Keratinocyte (primary cell): ENCODE measurements around the gene NLRC5. TPM values are rescaled to one million over a fixed set of nuclear protein-coding genes. Genes with fewer than 3 reads are reported as not detected.

ENCODE experiments used
- DNase-seq: peaks from one replicate; pipeline ENCODE4 v3.0.0-alpha.2; 2011; ENCODE audit warnings: low read depth, missing footprints, low spot score
- FAIRE-seq: peaks from 2 replicates; lab custom pipeline; 2011; peaks lifted over from hg19 to GRCh38; lab: Jason Lieb, UNC
- H2AFZ ChIP-seq: 2 replicates; pipeline ENCODE4 v1.6.0; 2012; ENCODE audit warnings: low read length, control low read depth, inconsistent platforms; ENCODE audit not compliant: control insufficient read depth
- H3K27ac ChIP-seq: 2 replicates; pipeline ENCODE4 v1.5.1; 2011; ENCODE audit warnings: low read length; ENCODE audit not compliant: control insufficient read depth, insufficient read depth
- H3K27me3 ChIP-seq: 3 replicates; pipeline ENCODE4 v1.6.0; 2011; ENCODE audit warnings: low read length; ENCODE audit not compliant: control insufficient read depth, insufficient read depth; ENCODE audit errors: extremely low read depth
- H3K36me3 ChIP-seq, 2 experiments: 2 replicates in 1 of 2; 3 replicates in 1 of 2; pipeline ENCODE4 v1.5.1; 2011; ENCODE audit warnings: low read length in 2 of 2, mild to moderate bottlenecking in 1 of 2; ENCODE audit not compliant: control insufficient read depth in 2 of 2, insufficient read depth in 2 of 2; ENCODE audit errors: extremely low read depth in 1 of 2
- H3K4me1 ChIP-seq: 3 replicates; pipeline ENCODE4 v1.5.1; 2011; ENCODE audit warnings: low read length; ENCODE audit not compliant: control insufficient read depth, insufficient read depth; ENCODE audit errors: extremely low read depth
- H3K4me2 ChIP-seq: 3 replicates; pipeline ENCODE4 v1.6.0; 2011; ENCODE audit warnings: low read depth, low read length; ENCODE audit not compliant: control insufficient read depth, insufficient read depth; ENCODE audit errors: extremely low read depth
- H3K4me3 ChIP-seq, 3 experiments: fragments of 200-600 bp in 1 of 3; sonication (generic) in 1 of 3; 2 replicates in 2 of 3; 3 replicates in 1 of 3; pipeline ENCODE4 v1.5.1; 2011 to 2016; ENCODE audit warnings: low read length in 3 of 3, mild to moderate bottlenecking in 3 of 3, control low read depth in 2 of 3, inconsistent platforms in 1 of 3, low read depth in 1 of 3, mixed read lengths in 1 of 3, mixed run types in 1 of 3, moderate library complexity in 1 of 3; ENCODE audit not compliant: control insufficient read depth in 2 of 3, insufficient read depth in 2 of 3; ENCODE audit errors: extremely low read depth in 1 of 3
- H3K79me2 ChIP-seq: 2 replicates; pipeline ENCODE4 v1.6.0; 2012; ENCODE audit warnings: low read length; ENCODE audit not compliant: control insufficient read depth, insufficient read depth
- H3K9ac ChIP-seq: 3 replicates; pipeline ENCODE4 v1.6.0; 2011; ENCODE audit warnings: low read length; ENCODE audit not compliant: control insufficient read depth, insufficient read depth; ENCODE audit errors: extremely low read depth
- H3K9me1 ChIP-seq: 3 replicates; pipeline ENCODE4 v1.6.0; 2011; ENCODE audit warnings: low read length; ENCODE audit not compliant: control insufficient read depth, insufficient read depth; ENCODE audit errors: extremely low read depth
- H3K9me3 ChIP-seq: 2 replicates; pipeline ENCODE4 v1.5.1; 2012; ENCODE audit warnings: low read depth, low read length; ENCODE audit not compliant: control insufficient read depth
- H4K20me1 ChIP-seq: 3 replicates; pipeline ENCODE4 v1.6.0; 2011; ENCODE audit warnings: low read length; ENCODE audit not compliant: control insufficient read depth, insufficient read depth; ENCODE audit errors: extremely low read depth
- CTCF ChIP-seq, 3 experiments: IDR thresholded peaks in 1 of 3; conservative IDR thresholded peaks in 1 of 3; optimal IDR thresholded peaks in 1 of 3; 2 replicates in 2 of 3; 3 replicates in 1 of 3; pipeline versions ENCODE3 to v1.5.1; 2011; ENCODE audit warnings: low read length in 3 of 3, mild to moderate bottlenecking in 3 of 3, moderate library complexity in 2 of 3, control low read depth in 1 of 3, inconsistent platforms in 1 of 3; ENCODE audit not compliant: insufficient read depth in 2 of 3; ENCODE audit errors: extremely low read depth in 1 of 3
- EZH2 ChIP-seq: IDR thresholded peaks from one replicate; pipeline ENCODE4 v1.6.1; 2012; ENCODE audit warnings: inconsistent platforms, mild to moderate bottlenecking, low read length, moderate library complexity
- dilution Hi-C: fragments of 300-500 bp; cut with MboI; formaldehyde crosslinking; loops from one replicate; pipeline ENCODE4 v1.7.0; 2020; ENCODE audit warnings: low sequenced_read_pairs; ENCODE audit not compliant: extremely low pct_ligation_motif_present
- polyA plus RNA-seq, 5 experiments: library from polyadenylated mRNA; depleted of rRNA in 3 of 5; stranded (reverse) in 3 of 5; stranded (forward) in 1 of 5; unstranded in 1 of 5; fragments of >200 nt; gene quantifications; 1 replicate in 1 of 5; 2 replicates in 3 of 5; 3 replicates in 1 of 5; pipeline versions ENCODE4 v1.2.1 to v1.2.3, GENCODE V29; 2011 to 2012; ENCODE audit warnings: missing spikeins in 2 of 5, low read depth in 1 of 5, low replicate concordance in 1 of 5

NLRC5 gene
- polyA plus RNA-seq, 1 donor (not counting 4 experiments of a cell fraction or from before 2014, with no cell fraction given): 7.8 TPM

- DNase-seq: no peak
- H3K9me3 ChIP-seq: no peaks in the 10 kb centered on the region
- H3K9ac ChIP-seq: no peak overlapping the region
- H3K27ac ChIP-seq: no peak overlapping the region
- H3K4me1 ChIP-seq: no peaks in the 10 kb centered on the region
- H3K79me2 ChIP-seq: no peaks in the 10 kb centered on the region
- H3K4me3 ChIP-seq: no peak overlapping the region
- H3K4me2 ChIP-seq: no peak overlapping the region
- no peaks in the 10 kb centered on the region for H4K20me1 ChIP-seq
- dilution Hi-C loops: no loop called here
- H3K27me3 ChIP-seq: no peaks in the 10 kb centered on the region
- no peak overlapping the region for H2AFZ ChIP-seq
- TF ChIP-seq EZH2 (no peak), CTCF (optimal IDR thresholded peaks at IDR 0.05 in 1 of 3, IDR thresholded peaks at IDR 0.05 in 1 of 3, conservative IDR thresholded peaks at IDR 0.05 in 1 of 3; ENCODE audit: extremely low read depth in 1 of 3, insufficient read depth in 2 of 3, low read length in 3 of 3) (no peak)
- H3K36me3 ChIP-seq: no peaks in the 10 kb centered on the region
- H3K9me1 ChIP-seq: no peaks in the 10 kb centered on the region
- no peak for FAIRE-seq
These were observed 88.4 kb downstream of the NLRC5 start for GRCh38 chr16:57077714-57078113.

- Histone ChIP-seq H4K20me1 (no peaks in the 10 kb centered on the region), H3K27ac (no peak overlapping the region), H3K4me1 (no peaks in the 10 kb centered on the region), H3K9me3 (no peaks in the 10 kb centered on the region), H3K9ac (no peak overlapping the region), H3K9me1 (no peaks in the 10 kb centered on the region), H3K79me2 (no peaks in the 10 kb centered on the region), H3K27me3 (no peaks in the 10 kb centered on the region), H2AFZ (no peak overlapping the region), H3K4me2 (no peak overlapping the region), H3K36me3 (no peaks in the 10 kb centered on the region), H3K4me3 (no peak overlapping the region)
- FAIRE-seq (no peak), DNase-seq (no peak)
- dilution Hi-C loops: no loop called here
- TF ChIP-seq CTCF (optimal IDR thresholded peaks at IDR 0.05 in 1 of 3, IDR thresholded peaks at IDR 0.05 in 1 of 3, conservative IDR thresholded peaks at IDR 0.05 in 1 of 3; ENCODE audit: extremely low read depth in 1 of 3, insufficient read depth in 2 of 3, low read length in 3 of 3) (no peak), EZH2 (no peak)
These were observed 92.4 kb downstream of the NLRC5 start for GRCh38 chr16:57081744-57082143.
